HG03469 (cell line): ENCODE data around the gene RASSF8.
"Not testable (repeated sequence)": the region's sequence is repeated elsewhere in the genome, so short reads cannot be mapped to it uniquely, and the experiment has no call there.

Source experiments
- ATAC-seq: cut with Tn5 transposase; IDR thresholded peaks from one replicate; pipeline ENCODE4 v1.9.1; 2021; ENCODE audit warnings: mild to moderate bottlenecking, moderate library complexity, moderate number of reproducible peaks; ENCODE audit not compliant: unreplicated experiment

RASSF8 gene

DNA sequence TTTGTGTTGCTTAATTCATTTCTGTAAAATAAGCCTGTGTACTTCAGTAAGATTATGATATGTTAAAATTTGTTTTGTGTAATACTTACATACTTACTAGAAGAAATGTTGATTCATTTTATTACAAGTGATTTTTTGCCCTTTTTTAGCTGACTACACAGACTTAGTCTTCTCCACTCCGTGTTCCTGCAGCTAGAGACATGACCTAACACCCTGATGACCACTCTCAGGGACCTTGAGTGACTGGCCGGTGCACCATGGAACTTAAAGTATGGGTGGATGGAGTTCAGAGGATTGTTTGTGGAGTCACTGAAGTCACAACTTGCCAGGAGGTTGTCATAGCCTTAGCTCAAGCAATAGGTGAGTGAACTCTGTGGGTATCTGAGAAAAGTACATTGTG, 96.6 kb downstream of the RASSF8 start:
- no peak for ATAC-seq

DNA sequence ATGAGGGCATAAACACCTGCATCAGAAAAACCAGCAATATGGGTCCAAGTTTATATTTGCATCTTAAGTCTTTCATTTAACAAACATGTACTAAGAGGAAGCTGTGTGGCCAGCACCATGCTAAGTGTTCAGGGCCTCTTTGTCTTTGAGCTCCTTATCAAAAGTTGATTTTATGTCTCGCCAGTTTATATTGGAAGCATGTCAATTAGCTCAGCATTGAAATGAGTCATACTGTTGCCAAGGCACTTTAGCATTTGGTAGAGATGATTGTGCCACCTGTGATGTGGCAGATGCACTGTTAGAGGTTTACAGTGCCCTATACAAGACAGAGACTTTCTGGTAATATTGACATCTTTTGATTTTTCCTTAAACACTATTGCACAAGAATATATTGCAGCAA, 97.9 kb downstream of the RASSF8 start:
- ATAC-seq, result no peak

DNA sequence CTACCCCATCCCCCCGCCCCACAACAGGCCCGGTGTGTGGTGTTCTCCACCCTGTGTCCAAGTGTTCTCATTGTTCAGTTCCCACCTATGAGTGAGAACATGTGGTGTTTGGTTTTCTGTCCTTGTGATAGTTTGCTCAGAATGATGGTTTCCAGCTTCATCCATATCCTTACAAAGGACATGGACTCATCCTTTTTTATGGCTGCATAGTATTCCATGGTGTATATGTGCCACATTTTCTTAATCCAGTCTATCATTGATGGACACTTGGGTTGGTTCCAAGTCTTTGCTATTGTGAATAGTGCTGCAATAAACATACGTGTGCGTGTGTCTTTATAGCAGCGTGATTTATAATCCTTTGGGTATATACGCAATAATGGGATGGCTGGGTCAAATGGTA, 98.8 kb downstream of the RASSF8 start:
- not testable (repeated sequence) for ATAC-seq

DNA sequence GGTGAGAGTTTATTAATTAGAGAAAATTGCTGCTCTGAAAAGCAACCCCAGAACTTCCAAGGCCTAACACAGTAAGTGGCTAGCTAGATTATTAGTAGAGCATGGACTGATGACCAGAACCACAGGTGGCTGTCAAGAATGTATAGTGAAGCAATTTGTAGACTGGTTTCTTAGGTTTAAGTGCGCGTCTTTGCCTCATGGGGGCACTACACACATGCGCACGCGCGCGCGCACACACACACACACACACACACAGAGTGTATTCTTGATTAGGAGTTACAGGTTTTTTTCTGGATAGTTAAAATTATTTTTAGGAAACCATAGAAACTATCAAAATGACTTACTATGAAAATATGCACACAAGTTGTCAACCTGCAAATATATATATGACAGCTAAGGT, 99.8 kb downstream of the RASSF8 start:
- no peak for ATAC-seq

DNA sequence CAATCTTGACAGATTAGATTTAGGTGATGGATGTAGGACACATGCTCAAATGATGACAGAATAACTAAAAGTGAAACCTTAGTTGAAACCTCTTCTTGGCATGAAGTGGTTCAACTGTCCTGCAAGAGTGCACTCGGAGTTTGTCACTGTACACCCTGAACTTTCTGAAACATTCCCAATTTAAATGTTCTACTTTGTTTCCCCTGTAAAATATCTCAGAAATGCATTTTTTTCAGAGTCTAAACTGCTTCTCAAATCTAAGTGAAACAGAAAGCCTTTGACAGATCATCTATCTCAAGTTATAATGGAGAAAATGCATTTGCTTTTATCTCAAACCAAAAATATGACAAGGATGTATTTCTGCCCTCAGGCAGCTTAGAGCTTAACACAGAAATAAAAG, 100.3 kb downstream of the RASSF8 start:
- no peak for ATAC-seq

DNA sequence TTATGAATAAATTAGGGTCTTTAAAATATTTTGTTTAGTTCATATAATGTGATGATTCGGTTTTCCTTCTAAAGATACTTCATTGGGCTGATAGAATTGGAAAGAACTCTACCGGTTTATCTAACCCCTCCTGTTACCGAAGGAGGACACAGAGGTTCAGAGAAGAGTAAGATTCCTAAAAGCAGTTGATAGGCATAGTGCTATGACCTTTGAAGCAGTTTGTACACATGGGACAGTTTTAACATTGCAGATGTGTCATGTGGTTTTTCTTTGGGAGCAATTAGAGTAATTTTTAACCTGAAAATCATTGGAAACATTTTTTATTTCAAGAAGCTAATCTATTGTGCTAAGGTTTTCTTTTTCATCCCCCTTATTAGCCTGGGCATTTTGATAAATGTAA, 103.5 kb downstream of the RASSF8 start:
- no peak for ATAC-seq

DNA sequence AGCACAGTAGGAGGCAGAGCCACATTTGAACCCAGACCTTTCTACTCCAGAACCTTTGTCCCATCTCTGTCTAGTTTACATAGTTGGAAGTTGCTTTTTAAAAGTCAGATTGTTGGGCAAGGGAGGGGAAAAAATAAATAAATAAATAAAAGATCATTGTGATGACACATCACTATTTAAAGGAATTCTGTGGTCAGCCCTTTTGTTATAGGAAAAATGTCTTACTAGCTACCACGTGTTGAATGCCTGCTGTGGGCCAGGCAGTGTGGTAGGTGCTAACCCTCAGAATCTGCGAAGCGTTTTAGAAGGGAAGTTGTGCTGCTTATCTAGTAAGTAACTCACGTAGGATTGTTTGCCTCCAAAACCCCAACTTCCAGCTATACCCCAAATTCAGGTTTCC, 104.1 kb downstream of the RASSF8 start:
- no peak for ATAC-seq

DNA sequence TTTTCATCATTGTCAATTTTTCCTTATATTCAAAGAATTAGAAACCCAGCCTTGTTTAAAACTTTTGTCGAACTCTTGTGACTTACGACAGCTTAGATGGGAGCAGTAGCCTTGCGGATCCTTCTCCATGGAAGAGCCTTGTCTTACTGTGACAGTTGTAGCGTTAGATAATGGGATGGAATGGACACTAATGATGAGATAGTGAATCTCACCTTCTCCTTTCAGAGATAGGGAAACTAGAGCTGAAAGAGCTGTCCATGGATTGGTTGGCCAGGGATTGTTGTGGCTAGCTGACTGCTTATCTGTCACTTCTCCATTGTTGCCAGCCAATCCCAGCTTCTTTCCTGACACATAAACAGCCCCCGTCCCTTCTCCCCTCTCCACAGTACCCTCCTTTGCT, 107.0 kb downstream of the RASSF8 start:
- ATAC-seq, result no peak

DNA sequence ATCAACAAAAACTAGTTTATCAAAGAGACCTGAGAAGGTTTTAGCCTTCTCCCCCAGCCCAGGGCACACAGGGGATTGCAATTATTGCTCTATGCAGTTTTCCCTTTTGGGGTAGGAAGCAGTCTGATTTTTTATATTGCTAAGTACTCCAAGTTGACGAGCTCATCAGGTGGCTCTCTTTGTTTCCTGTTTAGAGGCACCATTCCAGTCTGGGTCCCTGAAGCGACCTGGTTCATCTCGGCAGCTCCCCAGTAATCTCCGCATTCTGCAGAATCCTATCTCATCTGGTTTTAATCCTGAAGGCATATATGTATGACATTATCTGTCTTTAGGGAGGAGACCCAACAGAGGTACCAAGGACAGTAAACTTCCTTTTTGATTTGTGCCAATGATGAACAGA, 110.0 kb downstream of the RASSF8 start:
- no peak for ATAC-seq

DNA sequence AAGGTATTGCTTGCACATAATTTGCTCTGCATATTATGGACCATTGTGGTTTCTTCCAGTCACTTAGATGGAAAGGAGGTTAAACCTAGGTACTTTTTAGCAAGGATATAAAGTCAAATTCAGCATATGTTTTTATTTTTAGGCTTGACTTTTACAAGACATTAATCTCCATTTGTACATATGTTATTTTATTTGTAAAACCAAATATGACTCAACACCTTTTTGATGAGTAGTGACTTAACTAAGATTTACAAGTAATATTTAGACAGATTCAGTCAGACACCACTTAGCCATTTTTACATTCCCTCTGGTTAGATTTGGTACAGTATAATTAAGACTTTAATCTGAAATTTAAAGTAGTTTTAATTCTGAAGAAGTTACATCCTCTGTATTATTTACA, 111.3 kb downstream of the RASSF8 start:
- ATAC-seq, result no peak

DNA sequence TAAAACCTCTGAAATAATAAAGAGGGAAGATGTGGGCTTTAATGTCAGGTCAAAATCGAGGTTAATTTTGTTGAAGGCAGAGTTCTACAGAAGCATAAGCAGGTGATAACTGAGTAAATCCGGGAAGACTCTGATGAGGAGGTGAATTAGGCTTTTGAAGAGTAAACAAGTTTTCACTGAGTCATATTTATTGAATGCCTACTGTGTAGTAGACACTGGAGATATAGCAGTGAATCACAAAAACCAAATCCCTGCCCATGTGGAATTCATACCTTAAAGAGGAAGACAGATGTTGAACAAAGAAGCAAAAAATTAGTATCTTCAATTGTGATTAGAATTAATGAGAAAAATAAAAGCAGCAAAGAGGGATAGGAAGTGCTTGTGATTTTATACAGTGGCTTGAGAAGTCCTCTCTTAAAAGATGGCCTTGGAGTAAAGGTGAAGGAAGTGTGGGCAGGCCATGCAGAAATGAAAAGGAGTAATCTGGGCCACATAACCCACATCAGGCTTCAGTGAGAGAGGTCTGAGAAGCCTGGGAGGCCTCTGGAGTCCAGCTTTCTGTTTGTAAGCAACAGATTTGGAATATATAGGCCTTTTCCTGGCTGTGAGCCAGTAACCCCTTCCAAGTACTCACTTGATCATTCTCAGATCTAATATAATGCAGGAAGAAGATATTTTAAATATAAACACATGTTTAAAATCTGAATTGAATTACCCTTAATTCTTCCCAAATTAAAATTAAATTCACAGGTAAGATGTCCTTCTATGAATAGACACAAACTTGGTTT, 119.6 kb downstream of the RASSF8 start:
- no peak for ATAC-seq

DNA sequence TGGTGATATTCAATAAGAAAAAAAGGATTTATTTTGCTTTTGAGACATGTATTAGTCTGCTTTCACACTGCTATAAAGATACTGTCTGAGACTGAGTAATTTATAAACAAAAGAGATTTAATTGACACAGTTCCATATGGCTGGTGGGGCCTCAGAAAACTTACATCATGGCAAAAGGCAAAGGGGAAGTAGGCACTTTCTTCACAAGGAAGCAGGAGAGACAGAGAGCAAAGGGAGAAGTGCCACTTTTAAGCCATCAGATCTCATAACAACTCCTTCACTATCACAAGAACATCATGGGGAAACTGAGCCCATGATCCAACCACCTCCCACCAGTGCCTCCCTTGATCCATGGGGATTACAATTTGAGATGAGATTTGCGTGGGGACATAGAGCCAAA, 122.4 kb downstream of the RASSF8 start:
- no peak for ATAC-seq

DNA sequence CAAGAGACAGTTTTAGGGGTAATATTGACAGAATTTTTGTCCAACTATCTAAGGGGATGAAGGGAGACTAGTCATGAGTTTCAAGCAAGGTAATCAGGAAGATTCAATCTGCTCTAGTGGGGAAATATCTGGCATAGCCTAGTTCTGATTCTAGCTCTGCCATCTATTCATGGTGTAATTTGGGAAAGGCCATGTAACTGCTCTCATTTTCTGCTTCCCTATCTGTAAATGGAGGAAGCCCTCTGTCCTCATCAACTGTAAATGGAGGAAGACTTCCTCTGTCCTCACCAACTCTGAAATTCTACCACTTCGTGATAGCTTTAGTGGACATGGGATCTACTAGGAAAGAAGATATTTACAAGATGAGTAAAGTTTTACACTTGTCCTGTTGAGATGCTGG, 128.5 kb downstream of the RASSF8 start:
- ATAC-seq, result no peak

DNA sequence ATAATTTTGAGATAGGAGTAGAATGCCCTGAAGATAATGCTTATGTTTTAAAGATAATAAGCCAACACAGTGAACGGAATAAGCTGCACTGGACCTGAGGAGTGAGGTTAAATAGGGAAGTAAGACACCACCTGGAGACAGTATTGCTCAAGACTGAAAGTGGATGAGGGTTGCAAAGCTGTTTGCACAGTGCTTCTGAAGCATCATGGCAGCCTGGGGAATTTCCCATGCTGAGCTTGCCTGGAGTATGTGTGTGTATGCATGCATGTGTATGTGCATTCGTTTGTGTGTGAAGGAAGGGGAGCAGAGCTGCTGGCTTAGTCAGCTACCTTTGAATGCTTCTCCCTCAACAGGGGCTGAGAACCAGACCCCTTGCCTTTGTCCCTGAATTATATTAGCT, 130.5 kb downstream of the RASSF8 start:
- ATAC-seq, result peak; percentile 99

DNA sequence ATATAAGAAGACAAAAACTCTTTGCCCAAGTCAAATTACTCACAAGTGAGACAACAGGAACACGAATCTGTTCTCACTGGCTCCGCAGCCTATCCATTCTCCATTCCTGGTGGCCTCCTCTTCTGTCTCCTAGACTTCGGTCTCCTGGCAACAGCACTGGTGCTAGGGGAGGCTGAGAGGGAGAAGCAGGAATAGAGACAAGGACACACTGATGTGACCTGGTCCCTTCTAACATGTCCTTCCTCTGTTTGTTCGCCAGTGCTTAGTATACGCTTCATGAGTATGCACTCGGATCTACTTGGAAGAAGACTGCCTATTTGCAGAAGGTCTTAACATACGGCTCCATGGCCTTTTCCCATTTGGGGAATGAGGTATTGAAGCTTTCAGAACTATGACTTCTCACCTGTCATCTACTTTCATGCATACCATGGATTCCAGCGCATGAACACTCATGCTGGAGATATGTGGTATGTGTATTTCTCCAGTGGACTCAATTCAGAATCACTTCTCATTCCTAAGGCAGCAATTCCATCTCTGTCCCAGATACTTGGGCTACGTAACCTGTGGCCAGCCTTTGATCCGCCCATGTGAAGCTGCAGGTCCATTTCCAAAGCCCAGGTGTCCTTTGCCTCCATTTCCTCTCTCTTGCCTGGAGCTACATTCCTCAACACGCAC, 132.5 kb downstream of the RASSF8 start:
- ATAC-seq, result no peak

DNA sequence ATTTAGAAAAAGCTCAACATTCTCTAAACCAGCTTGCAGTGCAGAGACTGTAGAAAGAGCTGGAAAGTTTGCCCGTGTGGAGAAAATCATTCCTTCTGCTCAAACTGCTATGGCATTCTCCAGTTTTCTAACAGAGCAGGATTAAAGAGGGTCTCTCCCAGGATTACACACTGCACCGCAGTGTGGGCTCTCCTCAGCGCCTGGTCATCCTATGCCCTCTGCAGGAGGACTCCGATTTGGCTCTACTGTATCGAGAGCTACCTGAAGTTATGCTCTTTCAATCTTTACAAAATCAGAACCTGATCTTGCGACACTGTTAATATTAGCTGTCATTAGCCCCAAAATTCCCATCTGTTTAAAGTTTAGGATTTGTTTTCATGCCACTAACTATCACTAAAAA, 133.3 kb downstream of the RASSF8 start:
- no peak for ATAC-seq

DNA sequence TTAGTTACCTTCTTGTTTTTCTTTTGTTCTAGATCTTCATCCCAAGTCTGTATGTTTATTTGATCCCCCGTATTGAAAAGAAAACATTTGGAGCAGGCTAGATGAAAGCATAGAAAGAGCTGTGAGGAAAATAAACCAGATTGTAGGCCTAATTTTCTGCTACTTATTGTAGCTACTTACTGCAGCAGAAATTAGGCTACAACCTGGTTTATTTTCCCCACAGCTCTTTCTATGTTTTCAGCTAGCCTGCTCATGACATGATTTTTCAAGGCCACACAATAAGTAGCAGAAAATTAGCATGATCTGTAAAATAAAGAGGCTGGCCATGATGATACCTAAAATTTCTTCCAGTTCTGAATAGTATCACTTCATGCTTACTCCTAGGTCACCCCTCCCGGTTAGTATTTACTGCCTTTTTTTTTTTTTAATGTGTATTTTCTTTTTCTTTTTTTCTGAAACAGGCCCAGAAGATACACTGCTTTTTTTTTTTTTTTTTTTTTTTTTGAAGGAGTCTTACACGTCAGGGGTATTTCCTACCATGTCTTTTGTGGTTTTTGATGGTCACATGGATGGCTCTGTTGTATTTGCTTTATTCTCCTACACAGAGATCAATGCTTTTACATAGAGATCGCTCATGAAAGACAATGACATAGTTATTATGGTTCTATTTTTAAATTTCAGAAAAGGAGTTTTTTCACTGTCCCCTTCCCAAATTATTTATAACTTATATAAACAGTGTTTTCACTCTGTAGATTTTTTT, 134.0 kb downstream of the RASSF8 start:
- no peak for ATAC-seq

DNA sequence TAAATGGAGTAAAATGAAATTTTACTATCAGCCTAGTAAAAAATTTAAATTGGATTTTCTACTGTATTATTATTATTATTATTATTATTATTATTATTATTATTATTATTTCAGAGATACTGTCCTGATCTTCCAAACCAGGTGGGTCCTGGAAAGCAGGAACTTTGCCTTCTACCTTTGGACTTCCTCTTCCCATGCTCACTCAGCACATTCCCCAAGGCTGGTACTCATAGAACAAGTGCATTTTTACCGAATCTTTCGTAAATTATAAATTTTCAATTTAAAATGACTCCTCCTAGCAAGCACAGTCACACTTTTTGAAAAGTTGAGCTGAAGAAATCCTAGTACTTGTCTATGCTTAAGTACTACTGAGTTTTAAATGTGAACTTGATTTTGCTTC, 136.7 kb downstream of the RASSF8 start:
- ATAC-seq, result no peak

DNA sequence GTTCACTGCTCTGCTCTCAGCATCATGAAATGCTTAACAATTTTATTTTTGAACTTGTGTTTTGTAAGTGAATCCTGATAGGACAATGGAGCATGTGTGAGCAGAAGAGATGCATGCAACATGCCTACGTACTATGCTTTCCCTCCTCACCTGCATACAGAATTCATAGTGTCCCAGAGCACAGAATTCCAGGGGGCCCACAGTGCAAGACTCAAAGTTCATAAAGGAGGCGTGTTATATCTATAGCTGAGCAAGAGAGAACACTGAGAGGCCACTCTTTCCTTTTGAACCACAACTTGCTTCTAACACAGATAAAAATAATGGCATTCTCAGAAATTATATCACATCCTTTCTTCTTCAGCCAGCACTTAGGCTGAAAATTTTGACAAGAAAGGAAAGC, 137.6 kb downstream of the RASSF8 start:
- ATAC-seq, result no peak

DNA sequence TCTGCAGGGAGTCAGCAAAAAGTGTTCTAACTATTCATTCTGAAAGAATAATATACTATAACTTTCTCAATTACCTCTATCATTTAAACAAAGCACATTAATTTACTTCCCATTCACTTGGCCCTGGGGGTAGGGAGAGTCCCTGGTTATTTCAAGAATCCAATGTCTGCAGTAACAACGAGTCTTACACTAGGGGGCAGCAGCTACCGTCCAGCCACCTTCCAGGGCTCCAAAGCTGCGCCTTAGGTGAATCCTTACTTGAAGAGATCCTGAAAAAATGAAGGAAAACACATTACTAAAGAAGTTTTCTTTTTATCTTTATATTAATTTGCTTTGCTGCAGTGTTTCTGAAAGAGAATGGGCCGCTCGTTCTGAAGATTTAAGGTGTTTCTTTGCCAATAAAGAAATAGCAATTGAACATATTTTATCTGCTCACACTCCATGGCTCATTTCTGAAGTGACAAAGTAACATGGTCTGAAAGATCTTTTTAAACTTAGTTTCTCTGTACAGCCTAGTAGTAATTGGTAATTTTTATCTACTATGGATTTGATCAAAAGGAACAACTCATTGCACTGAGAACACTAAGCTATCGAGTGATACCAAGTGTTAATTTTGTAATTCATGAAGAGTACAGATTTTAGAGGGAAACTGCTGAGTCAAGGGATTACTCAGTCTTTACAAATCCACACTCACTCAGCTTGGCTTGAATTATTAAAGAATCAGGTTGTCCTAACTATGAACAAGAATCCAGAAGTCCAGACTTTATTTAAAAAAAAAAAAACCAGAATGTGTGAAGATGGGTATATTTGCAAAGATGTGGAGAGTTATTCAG, 138.8 kb downstream of the RASSF8 start:
- ATAC-seq, result peak; percentile 60
